ENCODE results near the gene SAMD3.

GRCh38 chr6:130259557-130259956, 36.8 kb upstream of the SAMD3 start:
- TF ChIP-seq ARNT (IDR thresholded peaks at IDR 0.05) = no peak
- TF ChIP-seq SUZ12 (IDR thresholded peaks at IDR 0.05) = no peak
- no peak for TF ChIP-seq BHLHE40 (IDR thresholded peaks at IDR 0.05; ENCODE audit: borderline replicate concordance)
- no peak for TF ChIP-seq FOXM1 (IDR thresholded peaks at IDR 0.05; ENCODE audit: borderline replicate concordance)
- no peak for TF ChIP-seq CTBP1 (IDR thresholded peaks at IDR 0.05; ENCODE audit: borderline replicate concordance)
- TF ChIP-seq ZNF384 (IDR thresholded peaks at IDR 0.05) = no peak
- TF ChIP-seq SP1 (IDR thresholded peaks at IDR 0.05) = no peak
